ENCODE results near the gene MCF2L2.

MCF2L2 gene

DNA sequence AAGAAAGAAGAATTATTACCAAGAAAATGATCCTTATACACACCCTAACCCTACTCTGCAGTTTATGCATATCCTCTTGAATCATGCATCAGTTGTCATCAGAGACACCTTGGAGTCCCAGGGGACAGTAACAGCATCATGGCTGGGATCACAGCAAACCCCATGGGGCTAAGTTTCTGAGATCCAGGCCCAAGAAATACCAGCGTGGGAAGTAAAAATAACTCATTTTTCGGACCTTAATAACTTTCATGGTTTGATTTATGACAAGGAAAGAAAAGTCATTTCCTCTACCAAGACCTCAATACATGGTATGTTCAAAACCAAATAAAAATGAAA lies 214.2 kb downstream of the MCF2L2 start:
- DNase-seq = peak in 2 of 3 donors; percentile 43 to 46
- ChIA-PET POLR2A (no interaction called here), CTCF (interaction anchor here (0.6 to 2.3 kb wide), 4 partner anchors 8 to 170 kb away, joined by 3 to 27 read pairs (median 10); no protein-coding TSS in a partner anchor)
- Histone ChIP-seq H3K36me3 (ENCODE audit: control insufficient read depth in 4 of 4, insufficient read depth in 4 of 4, low read length in 3 of 4) (no peaks in the 10 kb centered on the region), H3K4me1 (ENCODE audit: control extremely low read depth in 1 of 4, control insufficient read depth in 4 of 4, insufficient read depth in 4 of 4, low read length in 3 of 4) (peaks cover 21 to 68% (median 56%) of the 10 kb centered on the region in 4 experiments), H3K27me3 (replicated peaks in 2 of 5; ENCODE audit: control insufficient read depth in 4 of 5, insufficient read depth in 5 of 5, low read length in 4 of 5) (no peaks in the 10 kb centered on the region), H3K4me3 (ENCODE audit: control insufficient read depth in 1 of 7, extremely low read depth in 1 of 7, insufficient read depth in 4 of 7, low read depth in 2 of 7, low read length in 6 of 7) (no peak overlapping the region), H3K9me3 (ENCODE audit: control extremely low read depth in 1 of 5, control insufficient read depth in 4 of 5, insufficient read depth in 2 of 5, low read depth in 1 of 5, low read length in 4 of 5) (no peaks in the 10 kb centered on the region), H3K27ac (ENCODE audit: insufficient read depth in 1 of 2, low read depth in 1 of 2, low read length in 2 of 2, poor library complexity in 1 of 2, severe bottlenecking in 2 of 2) (no peak overlapping the region)
- WGBS (ENCODE audit: insufficient coverage) = no CpG with 5 or more reads among the region's 2 CpGs

DNA sequence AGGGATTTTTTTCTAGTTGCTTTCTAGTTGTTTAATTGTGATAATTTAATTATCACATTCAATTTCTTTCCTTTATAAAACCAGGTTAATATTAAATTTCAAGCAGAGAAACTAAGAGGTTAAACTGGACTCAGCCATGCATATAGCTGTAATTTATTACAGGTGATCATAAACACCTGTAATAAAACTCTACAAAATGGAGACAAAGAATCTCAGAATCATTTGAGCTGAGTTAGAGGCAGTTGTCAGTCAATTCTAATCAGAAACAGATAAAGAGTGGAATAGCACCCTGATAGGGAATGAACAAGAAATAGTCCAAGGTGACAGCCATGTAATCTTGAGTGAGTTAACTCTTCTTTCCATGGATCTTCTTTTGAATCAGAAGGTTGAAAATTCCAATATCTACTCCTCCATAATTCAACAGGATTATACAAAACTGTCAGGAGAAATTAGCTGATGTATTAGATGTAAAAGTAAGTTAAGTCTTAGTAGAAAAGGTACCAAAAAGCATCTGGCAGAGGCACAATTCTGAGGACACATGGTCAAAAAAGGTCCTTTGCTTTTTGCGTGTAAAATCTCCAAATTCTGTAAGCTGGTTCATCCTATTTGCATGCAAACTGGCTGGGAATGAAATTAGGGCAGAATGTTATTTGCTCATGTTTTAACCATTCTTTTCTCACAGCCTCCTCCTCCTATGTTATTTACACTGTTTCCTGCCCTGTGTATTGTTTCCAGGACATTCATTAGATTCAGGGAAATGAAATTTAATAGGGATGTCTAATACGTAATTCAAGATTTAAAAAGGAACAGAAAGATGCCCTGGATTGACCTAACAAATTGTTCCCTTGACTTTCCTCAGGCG lies 214.8 kb downstream of the MCF2L2 start:
- no peak overlapping the region for H3K4me3 ChIP-seq (ENCODE audit: control insufficient read depth in 1 of 7, extremely low read depth in 1 of 7, insufficient read depth in 4 of 7, low read depth in 2 of 7, low read length in 6 of 7)
- H3K9me3 ChIP-seq (ENCODE audit: control extremely low read depth in 1 of 5, control insufficient read depth in 4 of 5, insufficient read depth in 2 of 5, low read depth in 1 of 5, low read length in 4 of 5) = peaks cover 0 to 1% (median 0%) of the 10 kb centered on the region in 5 experiments
- ChIA-PET POLR2A (interaction anchor here (0.7 to 1.3 kb wide), 2 partner anchors 31 to 38 kb away, joined by 6 to 7 read pairs; no protein-coding TSS in a partner anchor), CTCF (interaction anchor here (0.6 to 2.3 kb wide), 6 partner anchors 9 to 170 kb away, joined by 3 to 27 read pairs (median 4); no protein-coding TSS in a partner anchor)
- H3K27ac ChIP-seq (ENCODE audit: insufficient read depth in 1 of 2, low read depth in 1 of 2, low read length in 2 of 2, poor library complexity in 1 of 2, severe bottlenecking in 2 of 2) = peak overlapping the region in 1 of 2 experiments; percentile 38
- DNase-seq = no peak
- 91% methylated on average over 3 of the region's 3 CpGs for WGBS (ENCODE audit: insufficient coverage)
- no peaks in the 10 kb centered on the region for H3K36me3 ChIP-seq (ENCODE audit: control insufficient read depth in 4 of 4, insufficient read depth in 4 of 4, low read length in 3 of 4)
- H3K27me3 ChIP-seq (replicated peaks in 2 of 5; ENCODE audit: control insufficient read depth in 4 of 5, insufficient read depth in 5 of 5, low read length in 4 of 5) = no peaks in the 10 kb centered on the region
- peaks cover 21 to 63% (median 53%) of the 10 kb centered on the region in 4 experiments for H3K4me1 ChIP-seq (ENCODE audit: control extremely low read depth in 1 of 4, control insufficient read depth in 4 of 4, insufficient read depth in 4 of 4, low read length in 3 of 4)

- WGBS (ENCODE audit: insufficient coverage) = 0% methylated on average over 1 of the region's 7 CpGs
- H3K4me1 ChIP-seq (ENCODE audit: control extremely low read depth in 1 of 4, control insufficient read depth in 4 of 4, insufficient read depth in 4 of 4, low read length in 3 of 4) = peaks cover 21 to 54% (median 45%) of the 10 kb centered on the region in 4 experiments
- DNase-seq = peak; percentile 94 to 99 (median 98)
- peaks cover 0 to 4% (median 0%) of the 10 kb centered on the region in 4 experiments for H3K36me3 ChIP-seq (ENCODE audit: control insufficient read depth in 4 of 4, insufficient read depth in 4 of 4, low read length in 3 of 4)
- H3K27me3 ChIP-seq (replicated peaks in 2 of 5; ENCODE audit: control insufficient read depth in 4 of 5, insufficient read depth in 5 of 5, low read length in 4 of 5) = no peaks in the 10 kb centered on the region
- H3K4me3 ChIP-seq (ENCODE audit: control insufficient read depth in 1 of 7, extremely low read depth in 1 of 7, insufficient read depth in 4 of 7, low read depth in 2 of 7, low read length in 6 of 7) = peak overlapping the region in 3 of 7 experiments; percentile 12 to 30 (median 24)
- H3K9me3 ChIP-seq (ENCODE audit: control extremely low read depth in 1 of 5, control insufficient read depth in 4 of 5, insufficient read depth in 2 of 5, low read depth in 1 of 5, low read length in 4 of 5) = peaks cover 0 to 2% (median 1%) of the 10 kb centered on the region in 5 experiments
- ChIA-PET CTCF (interaction anchor here (0.6 to 3.0 kb wide), 12 partner anchors 10 to 409 kb away, joined by 3 to 27 read pairs (median 4); partner anchors contain the start of gene B3GNT5), POLR2A (interaction anchor here (0.7 to 1.3 kb wide), 3 partner anchors 26 to 50 kb away, joined by 3 to 7 read pairs (median 3); no protein-coding TSS in a partner anchor)
- peak overlapping the region; percentile 56 to 84 for H3K27ac ChIP-seq (ENCODE audit: insufficient read depth in 1 of 2, low read depth in 1 of 2, low read length in 2 of 2, poor library complexity in 1 of 2, severe bottlenecking in 2 of 2)
These were observed 215.9 kb downstream of the MCF2L2 start for GRCh38 chr3:183212565-183212964.

DNA sequence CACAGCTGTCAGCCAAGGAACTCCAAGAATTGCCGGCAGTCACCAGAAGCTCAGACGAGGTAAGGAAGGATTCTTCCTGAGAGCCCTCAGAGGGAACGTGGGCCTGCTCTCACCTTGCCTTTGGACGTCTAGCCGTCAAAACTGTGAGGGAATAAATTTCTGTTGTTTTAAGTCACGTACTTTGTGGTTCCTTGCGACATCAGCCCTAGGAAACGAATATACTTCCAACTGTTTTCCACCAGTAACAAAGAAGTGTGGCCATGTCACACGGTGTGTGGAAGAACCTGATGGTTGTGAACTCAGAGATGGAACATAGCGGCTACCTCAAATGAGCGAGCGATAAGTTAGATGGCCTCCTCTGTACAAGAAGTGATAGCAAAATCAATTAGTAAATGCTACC lies 216.3 kb downstream of the MCF2L2 start:
- no peaks in the 10 kb centered on the region for H3K27me3 ChIP-seq (replicated peaks in 2 of 5; ENCODE audit: control insufficient read depth in 4 of 5, insufficient read depth in 5 of 5, low read length in 4 of 5)
- H3K4me1 ChIP-seq (ENCODE audit: control extremely low read depth in 1 of 4, control insufficient read depth in 4 of 4, insufficient read depth in 4 of 4, low read length in 3 of 4) = peaks cover 21 to 51% (median 42%) of the 10 kb centered on the region in 4 experiments
- peaks cover 0 to 4% (median 0%) of the 10 kb centered on the region in 4 experiments for H3K36me3 ChIP-seq (ENCODE audit: control insufficient read depth in 4 of 4, insufficient read depth in 4 of 4, low read length in 3 of 4)
- 53% methylated on average over 9 of the region's 12 CpGs for WGBS (ENCODE audit: insufficient coverage)
- DNase-seq = no peak
- ChIA-PET POLR2A (interaction anchor here (0.8 to 1.3 kb wide), 2 partner anchors 26 to 32 kb away, joined by 3 to 7 read pairs; no protein-coding TSS in a partner anchor), CTCF (interaction anchor here (0.6 to 3.0 kb wide), 10 partner anchors 10 to 408 kb away, joined by 3 to 27 read pairs (median 4); partner anchors contain the start of gene B3GNT5)
- peak overlapping the region; percentile 56 to 84 for H3K27ac ChIP-seq (ENCODE audit: insufficient read depth in 1 of 2, low read depth in 1 of 2, low read length in 2 of 2, poor library complexity in 1 of 2, severe bottlenecking in 2 of 2)
- H3K4me3 ChIP-seq (ENCODE audit: control insufficient read depth in 1 of 7, extremely low read depth in 1 of 7, insufficient read depth in 4 of 7, low read depth in 2 of 7, low read length in 6 of 7) = peak overlapping the region in 3 of 7 experiments; percentile 12 to 30 (median 24)
- peaks cover 0 to 2% (median 1%) of the 10 kb centered on the region in 5 experiments for H3K9me3 ChIP-seq (ENCODE audit: control extremely low read depth in 1 of 5, control insufficient read depth in 4 of 5, insufficient read depth in 2 of 5, low read depth in 1 of 5, low read length in 4 of 5)

DNA sequence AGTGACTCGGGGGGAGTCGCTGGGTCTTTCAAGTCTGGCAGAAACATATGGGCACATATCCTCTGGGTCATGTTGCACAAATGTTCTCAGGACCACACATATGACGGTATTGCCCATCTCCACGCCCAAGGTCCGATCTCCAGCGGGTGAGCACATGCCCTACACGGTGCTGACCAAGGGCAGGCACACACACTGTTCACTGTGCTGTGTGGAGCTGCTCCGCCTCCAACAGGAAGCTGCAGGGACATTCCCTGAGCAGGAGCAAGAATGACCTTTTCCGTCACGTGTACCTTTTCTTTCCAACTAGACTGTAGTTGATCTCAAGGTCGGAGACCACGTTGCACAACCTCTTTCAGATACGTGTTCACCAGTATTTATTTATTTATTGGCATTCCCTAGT lies 217.1 kb downstream of the MCF2L2 start:
- 94% methylated on average over 10 of the region's 13 CpGs for WGBS (ENCODE audit: insufficient coverage)
- POLR2A ChIA-PET = no interaction called here
- peak overlapping the region in 2 of 7 experiments; percentile 13 to 34 for H3K4me3 ChIP-seq (ENCODE audit: control insufficient read depth in 1 of 7, extremely low read depth in 1 of 7, insufficient read depth in 4 of 7, low read depth in 2 of 7, low read length in 6 of 7)

DNA sequence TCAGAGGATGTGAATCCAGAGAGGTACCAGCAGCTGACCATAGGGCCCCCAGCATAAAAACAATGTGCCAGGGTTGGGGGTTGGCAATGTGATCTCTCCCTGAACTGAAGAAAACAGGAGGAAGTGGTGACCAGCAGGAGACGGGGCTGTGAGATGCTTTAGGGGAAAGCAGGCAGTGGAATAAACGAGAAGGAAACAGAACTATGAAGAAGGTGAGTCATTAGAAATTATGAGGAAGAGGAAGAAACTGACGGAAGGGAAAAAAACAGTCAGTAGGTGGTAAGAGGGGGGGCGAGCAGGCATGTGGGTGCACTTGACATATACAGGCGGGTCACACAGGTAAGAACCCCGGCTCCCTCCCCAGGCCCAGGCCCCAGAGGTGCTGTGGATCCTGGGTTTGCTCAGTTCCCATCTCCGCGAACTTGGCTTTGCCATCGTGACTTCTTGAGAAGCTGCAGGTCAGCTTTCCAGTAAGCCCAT lies 217.5 kb downstream of the MCF2L2 start:
- no peaks in the 10 kb centered on the region for H3K27me3 ChIP-seq (replicated peaks in 2 of 5; ENCODE audit: control insufficient read depth in 4 of 5, insufficient read depth in 5 of 5, low read length in 4 of 5)
- peak overlapping the region in 4 of 7 experiments; percentile 8 to 34 (median 12) for H3K4me3 ChIP-seq (ENCODE audit: control insufficient read depth in 1 of 7, extremely low read depth in 1 of 7, insufficient read depth in 4 of 7, low read depth in 2 of 7, low read length in 6 of 7)
- H3K27ac ChIP-seq (ENCODE audit: insufficient read depth in 1 of 2, low read depth in 1 of 2, low read length in 2 of 2, poor library complexity in 1 of 2, severe bottlenecking in 2 of 2) = peak overlapping the region in 1 of 2 experiments; percentile 37
- H3K4me1 ChIP-seq (ENCODE audit: control extremely low read depth in 1 of 4, control insufficient read depth in 4 of 4, insufficient read depth in 4 of 4, low read length in 3 of 4) = peaks cover 21 to 51% (median 42%) of the 10 kb centered on the region in 4 experiments
- 50% methylated on average over 9 of the region's 9 CpGs for WGBS (ENCODE audit: insufficient coverage)
- H3K36me3 ChIP-seq (ENCODE audit: control insufficient read depth in 4 of 4, insufficient read depth in 4 of 4, low read length in 3 of 4) = peaks cover 0 to 4% (median 0%) of the 10 kb centered on the region in 4 experiments
- peaks cover 0 to 2% (median 1%) of the 10 kb centered on the region in 5 experiments for H3K9me3 ChIP-seq (ENCODE audit: control extremely low read depth in 1 of 5, control insufficient read depth in 4 of 5, insufficient read depth in 2 of 5, low read depth in 1 of 5, low read length in 4 of 5)
- peak; percentile 61 to 89 (median 84) for DNase-seq
- POLR2A ChIA-PET = no interaction called here
- CTCF ChIA-PET = interaction anchor here (0.8 to 3.0 kb wide), 8 partner anchors 10 to 171 kb away, joined by 3 to 8 read pairs (median 4); no protein-coding TSS in a partner anchor

More for the DNA sequence above, 217.1 kb downstream of the MCF2L2 start:
- CTCF ChIA-PET = interaction anchor here (0.8 to 3.0 kb wide), 5 partner anchors 9 to 45 kb away, joined by 3 to 8 read pairs (median 3); partner anchors contain the start of gene B3GNT5
- no peak for DNase-seq
- H3K4me1 ChIP-seq (ENCODE audit: control extremely low read depth in 1 of 4, control insufficient read depth in 4 of 4, insufficient read depth in 4 of 4, low read length in 3 of 4) = peaks cover 21 to 51% (median 42%) of the 10 kb centered on the region in 4 experiments
- peaks cover 0 to 2% (median 1%) of the 10 kb centered on the region in 5 experiments for H3K9me3 ChIP-seq (ENCODE audit: control extremely low read depth in 1 of 5, control insufficient read depth in 4 of 5, insufficient read depth in 2 of 5, low read depth in 1 of 5, low read length in 4 of 5)
- no peaks in the 10 kb centered on the region for H3K27me3 ChIP-seq (replicated peaks in 2 of 5; ENCODE audit: control insufficient read depth in 4 of 5, insufficient read depth in 5 of 5, low read length in 4 of 5)
- peaks cover 0 to 4% (median 0%) of the 10 kb centered on the region in 4 experiments for H3K36me3 ChIP-seq (ENCODE audit: control insufficient read depth in 4 of 4, insufficient read depth in 4 of 4, low read length in 3 of 4)
- peak overlapping the region in 1 of 2 experiments; percentile 37 for H3K27ac ChIP-seq (ENCODE audit: insufficient read depth in 1 of 2, low read depth in 1 of 2, low read length in 2 of 2, poor library complexity in 1 of 2, severe bottlenecking in 2 of 2)
